Measurements from ENCODE around the gene TEX30.

DNA sequence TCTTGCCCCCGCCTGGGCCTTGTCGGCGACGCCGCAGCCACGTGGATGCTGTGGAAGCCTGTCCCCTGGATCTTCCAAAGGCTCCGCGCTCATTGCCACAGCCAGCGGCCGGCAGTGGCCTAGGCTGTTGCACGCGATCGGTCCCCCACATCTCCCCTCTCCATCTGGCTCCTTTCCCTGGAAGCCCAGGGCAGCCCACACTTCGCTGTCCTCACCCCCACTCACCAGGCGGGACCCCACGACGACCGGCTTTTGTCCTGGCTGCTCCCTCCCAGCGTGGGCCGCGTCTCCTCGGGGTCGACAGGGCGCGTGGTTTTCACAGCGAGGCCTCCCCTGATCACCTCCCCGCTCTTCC is 605 bp upstream of the TEX30 start:
- no peak for TF ChIP-seq POLR2A (IDR thresholded peaks at IDR 0.05)
- TF ChIP-seq, protein P1, sequence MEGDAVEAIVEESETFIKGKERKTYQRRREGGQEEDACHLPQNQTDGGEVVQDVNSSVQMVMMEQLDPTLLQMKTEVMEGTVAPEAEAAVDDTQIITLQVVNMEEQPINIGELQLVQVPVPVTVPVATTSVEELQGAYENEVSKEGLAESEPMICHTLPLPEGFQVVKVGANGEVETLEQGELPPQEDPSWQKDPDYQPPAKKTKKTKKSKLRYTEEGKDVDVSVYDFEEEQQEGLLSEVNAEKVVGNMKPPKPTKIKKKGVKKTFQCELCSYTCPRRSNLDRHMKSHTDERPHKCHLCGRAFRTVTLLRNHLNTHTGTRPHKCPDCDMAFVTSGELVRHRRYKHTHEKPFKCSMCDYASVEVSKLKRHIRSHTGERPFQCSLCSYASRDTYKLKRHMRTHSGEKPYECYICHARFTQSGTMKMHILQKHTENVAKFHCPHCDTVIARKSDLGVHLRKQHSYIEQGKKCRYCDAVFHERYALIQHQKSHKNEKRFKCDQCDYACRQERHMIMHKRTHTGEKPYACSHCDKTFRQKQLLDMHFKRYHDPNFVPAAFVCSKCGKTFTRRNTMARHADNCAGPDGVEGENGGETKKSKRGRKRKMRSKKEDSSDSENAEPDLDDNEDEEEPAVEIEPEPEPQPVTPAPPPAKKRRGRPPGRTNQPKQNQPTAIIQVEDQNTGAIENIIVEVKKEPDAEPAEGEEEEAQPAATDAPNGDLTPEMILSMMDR (IDR thresholded peaks at IDR 0.05) = no peak

Measured in suprapubic skin (tissue), 3 donors.